Neuronal stem cell (in vitro differentiated cells): Measurements from ENCODE around the gene SNX5.

Experiments
- DNase-seq: peaks from one replicate; pipeline ENCODE4 v3.0.0-alpha.2; 2013; ENCODE audit warnings: low spot score
- H2AFZ ChIP-seq: one replicate; pipeline ENCODE4 v1.6.1; 2013; ENCODE audit warnings: mild to moderate bottlenecking, low read length, inconsistent platforms
- H2AK5ac ChIP-seq: 2 replicates; pipeline ENCODE4 v1.6.1; 2013; ENCODE audit warnings: low read depth, mild to moderate bottlenecking, inconsistent platforms, low read length, moderate library complexity, mixed read lengths
- H2BK120ac ChIP-seq: 2 replicates; pipeline ENCODE4 v1.6.1; 2013; ENCODE audit warnings: low read depth, mild to moderate bottlenecking, inconsistent platforms, low read length, moderate library complexity, mixed read lengths
- H2BK12ac ChIP-seq: one replicate; pipeline ENCODE4 v1.6.1; 2013; ENCODE audit warnings: low read length, inconsistent platforms
- H2BK15ac ChIP-seq: 2 replicates; pipeline ENCODE4 v1.6.1; 2013; ENCODE audit warnings: mild to moderate bottlenecking, low read length, inconsistent platforms, mixed read lengths
- H2BK5ac ChIP-seq: one replicate; pipeline ENCODE4 v1.6.1; 2013; ENCODE audit warnings: inconsistent platforms, mild to moderate bottlenecking, low read length, moderate library complexity
- H3K14ac ChIP-seq: one replicate; pipeline ENCODE4 v1.6.1; 2013; ENCODE audit warnings: low read length, inconsistent platforms
- H3K18ac ChIP-seq: 2 replicates; pipeline ENCODE4 v1.6.1; 2013; ENCODE audit warnings: low read length, inconsistent platforms
- H3K23ac ChIP-seq: 2 replicates; pipeline ENCODE4 v1.6.1; 2013; ENCODE audit warnings: low read depth, mild to moderate bottlenecking, mixed read lengths, low read length, inconsistent platforms; ENCODE audit not compliant: poor library complexity
- H3K27ac ChIP-seq: replicated peaks from 3 replicates; pipeline ENCODE4 v1.5.1; 2013; ENCODE audit warnings: low read length, inconsistent platforms
- H3K27me3 ChIP-seq, 3 experiments: 2 replicates each; pipeline ENCODE4 v1.6.1; 2013; ENCODE audit warnings: low read length in 3 of 3, mild to moderate bottlenecking in 2 of 3, inconsistent platforms in 1 of 3, low read depth in 1 of 3, mixed read lengths in 1 of 3, moderate library complexity in 1 of 3; ENCODE audit not compliant: control insufficient read depth in 3 of 3, insufficient read depth in 3 of 3
- H3K36me3 ChIP-seq, 2 donors: replicated peaks in 1 of 2; 2 replicates each; pipeline ENCODE4 v1.6.1; 2013; ENCODE audit warnings: low read length in 2 of 2; ENCODE audit not compliant: control insufficient read depth in 2 of 2, insufficient read depth in 2 of 2
- H3K4ac ChIP-seq: 2 replicates; pipeline ENCODE4 v1.6.1; 2013; ENCODE audit warnings: inconsistent platforms, mild to moderate bottlenecking, low read length, moderate library complexity
- H3K4me1 ChIP-seq, 2 donors: 1 replicate in 1 of 2; 2 replicates in 1 of 2; pipeline ENCODE4 v1.6.1; 2013; ENCODE audit warnings: low read length in 2 of 2, low read depth in 1 of 2; ENCODE audit not compliant: control insufficient read depth in 2 of 2, insufficient read depth in 1 of 2
- H3K4me2 ChIP-seq: one replicate; pipeline ENCODE4 v1.6.1; 2013; ENCODE audit warnings: mild to moderate bottlenecking, low read length, inconsistent platforms; ENCODE audit not compliant: insufficient read depth, poor library complexity, severe bottlenecking
- H3K4me3 ChIP-seq, 2 donors: 2 replicates each; pipeline ENCODE4 v1.5.1; 2013; ENCODE audit warnings: low read length in 2 of 2, mild to moderate bottlenecking in 2 of 2, inconsistent platforms in 1 of 2, moderate library complexity in 1 of 2
- H3K79me1 ChIP-seq: one replicate; pipeline ENCODE4 v1.6.1; 2013; ENCODE audit warnings: low read depth, mild to moderate bottlenecking, inconsistent platforms, low read length, moderate library complexity
- H3K9ac ChIP-seq: one replicate; pipeline ENCODE4 v1.6.1; 2013; ENCODE audit warnings: mild to moderate bottlenecking, low read depth, low read length, inconsistent platforms; ENCODE audit not compliant: poor library complexity
- H3K9me3 ChIP-seq, 2 donors: replicated peaks in 1 of 2; 2 replicates each; pipeline versions ENCODE3 to v1.6.1; 2013; ENCODE audit warnings: low read length in 2 of 2, mild to moderate bottlenecking in 2 of 2, inconsistent platforms in 1 of 2, low read depth in 1 of 2, mixed read lengths in 1 of 2, moderate library complexity in 1 of 2; ENCODE audit not compliant: control insufficient read depth in 2 of 2, insufficient read depth in 1 of 2
- H4K8ac ChIP-seq: one replicate; pipeline ENCODE4 v1.6.1; 2013; ENCODE audit warnings: low read depth, mild to moderate bottlenecking, inconsistent platforms, low read length, moderate library complexity
- H4K91ac ChIP-seq: one replicate; pipeline ENCODE4 v1.6.1; 2013; ENCODE audit warnings: low read length, low read depth, mild to moderate bottlenecking, inconsistent platforms; ENCODE audit not compliant: poor library complexity
- WGBS, 2 donors: extraction: QIAGEN DNeasy Blood & Tissue Kit; methylation state at CpG; one replicate each; pipeline ENCODE4 v1.1.7; 2013; ENCODE audit warnings: missing lambda C conversion rate in 2 of 2, mixed read lengths in 1 of 2; ENCODE audit not compliant: insufficient read length in 2 of 2, insufficient replicate concordance in 1 of 2; ENCODE audit errors: extremely low coverage in 2 of 2; 5-methylcytosine and 5-hydroxymethylcytosine counted together

Gene SNX5

GRCh38 chr20:17969278-17969883 is 787 bp upstream of the SNX5 start:
- Histone ChIP-seq H3K27ac (peak overlapping the region; percentile 100), H3K9me3 (no peaks in the 10 kb centered on the region), H3K4me3 (peak overlapping the region; percentile 66 to 92), H2BK15ac (no peak overlapping the region), H2BK12ac (no peak overlapping the region), H2AFZ (peak overlapping the region; percentile 93), H3K79me1 (peaks cover 3% of the 10 kb centered on the region), H3K18ac (peak overlapping the region; percentile 97), H3K36me3 (peaks cover 0 to 72% of the 10 kb centered on the region in 2 donors), H3K14ac (peak overlapping the region; percentile 77), H3K23ac (peak overlapping the region; percentile 98), H2BK5ac (peak overlapping the region; percentile 99), H3K4ac (no peak overlapping the region), H3K4me2 (peak overlapping the region; percentile 67), H2AK5ac (peak overlapping the region; percentile 11), H3K4me1 (peaks cover 7 to 17% of the 10 kb centered on the region in 2 donors), H2BK120ac (no peak overlapping the region), H3K9ac (peak overlapping the region; percentile 96), H4K8ac (peak overlapping the region; percentile 74), H4K91ac (no peak overlapping the region), H3K27me3 (no peaks in the 10 kb centered on the region)
- no CpG with 5 or more reads among the region's 28 CpGs for WGBS, 2 donors
- no peak for DNase-seq

GRCh38 chr20:17967521-17968365 is 851 bp downstream of the SNX5 start:
- peaks cover 3% of the 10 kb centered on the region for H3K79me1 ChIP-seq
- H3K23ac ChIP-seq: peak overlapping the region; percentile 98
- H3K18ac ChIP-seq: peak overlapping the region; percentile 100
- peak overlapping the region; percentile 100 for H3K27ac ChIP-seq
- H3K9me3 ChIP-seq: no peaks in the 10 kb centered on the region
- H2BK5ac ChIP-seq: peak overlapping the region; percentile 99
- peak overlapping the region; percentile 55 for H3K4me2 ChIP-seq
- H3K14ac ChIP-seq: no peak overlapping the region
- peak overlapping the region; percentile 65 for H2BK120ac ChIP-seq
- H2AFZ ChIP-seq: peak overlapping the region; percentile 93
- no peaks in the 10 kb centered on the region for H3K27me3 ChIP-seq
- peaks cover 5 to 12% of the 10 kb centered on the region in 2 donors for H3K4me1 ChIP-seq
- no peak for DNase-seq
- no CpG with 5 or more reads among the region's 41 CpGs for WGBS, 2 donors
- peak overlapping the region; percentile 67 for H4K8ac ChIP-seq
- peaks cover 0 to 75% of the 10 kb centered on the region in 2 donors for H3K36me3 ChIP-seq
- peak overlapping the region; percentile 66 to 99 for H3K4me3 ChIP-seq
- peak overlapping the region; percentile 96 for H2AK5ac ChIP-seq
- peak overlapping the region; percentile 77 for H2BK15ac ChIP-seq
- H4K91ac ChIP-seq: peak overlapping the region; percentile 97
- no peak overlapping the region for H2BK12ac ChIP-seq
- H3K4ac ChIP-seq: peak overlapping the region; percentile 68
- peak overlapping the region; percentile 99 for H3K9ac ChIP-seq

- Histone ChIP-seq H3K4me2 (peak overlapping the region; percentile 43), H3K14ac (no peak overlapping the region), H2BK120ac (no peak overlapping the region), H3K36me3 (peaks cover 0 to 67% of the 10 kb centered on the region in 2 donors), H2BK5ac (no peak overlapping the region), H3K18ac (no peak overlapping the region), H3K79me1 (peaks cover 3% of the 10 kb centered on the region), H2AFZ (no peak overlapping the region), H2BK15ac (no peak overlapping the region), H3K27ac (no peak overlapping the region), H3K9ac (no peak overlapping the region), H3K4ac (no peak overlapping the region), H3K4me3 (peak overlapping the region; percentile 36 to 66), H3K9me3 (no peaks in the 10 kb centered on the region), H3K27me3 (no peaks in the 10 kb centered on the region), H3K23ac (no peak overlapping the region), H4K91ac (no peak overlapping the region), H2BK12ac (no peak overlapping the region), H3K4me1 (peaks cover 5 to 12% of the 10 kb centered on the region in 2 donors), H2AK5ac (no peak overlapping the region), H4K8ac (no peak overlapping the region)
- no CpG with 5 or more reads among the region's 9 CpGs for whole genome bisulfite sequencing, 2 donors
- no peak for DNase-seq
Measured at GRCh38 chr20:17966432-17967310, 1.9 kb downstream of the SNX5 start.
